ENCODE results near the gene PTH1R. TPM values are rescaled to one million over a fixed set of nuclear protein-coding genes. Genes with fewer than 3 reads are reported as not detected.

PTH1R gene
- total RNA-seq, 1 experiment from 2014 or later = 0.32 TPM

DNA sequence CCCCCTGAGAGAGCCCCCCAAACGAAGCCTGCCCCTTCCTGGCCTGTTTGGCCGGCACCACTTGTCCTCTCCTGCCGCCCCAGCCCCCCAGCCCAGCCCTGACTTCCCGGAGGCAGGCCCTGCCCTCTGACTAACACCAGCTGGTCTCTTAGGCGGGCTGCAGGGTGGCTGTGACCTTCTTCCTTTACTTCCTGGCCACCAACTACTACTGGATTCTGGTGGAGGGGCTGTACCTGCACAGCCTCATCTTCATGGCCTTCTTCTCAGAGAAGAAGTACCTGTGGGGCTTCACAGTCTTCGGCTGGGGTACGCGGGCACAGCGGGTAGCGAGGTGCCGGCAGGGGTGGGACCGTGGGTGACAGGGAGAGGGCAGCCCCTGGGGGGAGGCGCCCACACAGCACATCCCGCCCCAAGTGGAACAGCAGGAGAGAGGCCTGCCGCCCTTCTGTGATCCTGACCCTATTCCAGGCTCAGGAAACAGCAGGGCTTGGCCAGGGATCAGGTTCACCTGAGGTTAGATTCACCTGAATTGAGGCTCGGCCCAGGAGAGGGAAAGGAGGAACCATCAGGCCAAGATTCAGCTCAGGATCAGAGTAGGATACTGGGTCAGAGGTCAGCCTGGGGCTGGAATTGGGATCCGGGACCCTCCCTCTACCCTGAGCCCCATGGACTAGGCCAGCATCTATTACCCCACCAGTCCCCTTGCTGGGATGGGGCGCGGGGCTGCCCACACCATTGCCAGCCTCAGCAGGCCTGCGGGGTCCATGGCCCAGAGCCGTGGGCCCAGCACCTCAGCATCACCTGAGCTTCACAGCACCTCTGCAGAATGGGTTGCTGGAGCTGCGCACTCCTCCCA lies 21.9 kb downstream of the PTH1R start:
- CTCF ChIA-PET = no interaction called here
- no peaks in the 10 kb centered on the region for H3K79me2 ChIP-seq (ENCODE audit: insufficient read depth, low read length)
- H3K4me2 ChIP-seq (ENCODE audit: low read length) = no peak overlapping the region

More for the DNA sequence above, 21.9 kb downstream of the PTH1R start:
- intact Hi-C loops (cut with micrococcal nuclease) = loop anchor here (5.0 kb wide), 1 partner anchor 412 kb away; no protein-coding TSS in a partner anchor
- no peaks in the 10 kb centered on the region for H3K9me3 ChIP-seq (ENCODE audit: control insufficient read depth in 1 of 2, insufficient read depth in 1 of 2, low read depth in 1 of 2, low read length in 2 of 2)
- ATAC-seq = no peak
- H3K27ac ChIP-seq (ENCODE audit: low read depth, low read length) = no peak overlapping the region
- no TSS peak for BruUV-seq (replicated peaks)
- no peak overlapping the region for H3K9ac ChIP-seq (ENCODE audit: low read length)
- H3K27me3 ChIP-seq (ENCODE audit: insufficient read depth, low read length) = no peaks in the 10 kb centered on the region
- POLR2A ChIA-PET = no interaction called here
- H2AFZ ChIP-seq (ENCODE audit: low read depth, low read length, poor library complexity, severe bottlenecking) = no peak overlapping the region
- H4K20me1 ChIP-seq (ENCODE audit: insufficient read depth) = no peaks in the 10 kb centered on the region
- H3K4me3 ChIP-seq (replicated peaks in 1 of 2; ENCODE audit: low read depth in 1 of 2, low read length in 2 of 2) = no peak overlapping the region
- no peak for DNase-seq (ENCODE audit: low read depth, low spot score)
- no peaks in the 10 kb centered on the region for H3K36me3 ChIP-seq (ENCODE audit: control insufficient read depth in 1 of 2, insufficient read depth in 2 of 2, low read length in 2 of 2)
- TF ChIP-seq ZFX (IDR thresholded peaks at IDR 0.05) (no peak), POLR2A (IDR thresholded peaks at IDR 0.05; ENCODE audit: borderline replicate concordance, extremely low read depth, insufficient read depth, insufficient read length) (no peak), EZH2phosphoT487 (IDR thresholded peaks at IDR 0.05; ENCODE audit: borderline replicate concordance) (no peak), SRF (IDR thresholded peaks at IDR 0.05; ENCODE audit: low read depth) (no peak), JUND (IDR thresholded peaks at IDR 0.05) (no peak), MAX (IDR thresholded peaks at IDR 0.05) (no peak), ELF1 (IDR thresholded peaks at IDR 0.05; ENCODE audit: borderline replicate concordance, low read depth) (no peak), EGR1 (IDR thresholded peaks at IDR 0.05; ENCODE audit: low read depth) (no peak)
- TF ChIP-seq, protein P1, sequence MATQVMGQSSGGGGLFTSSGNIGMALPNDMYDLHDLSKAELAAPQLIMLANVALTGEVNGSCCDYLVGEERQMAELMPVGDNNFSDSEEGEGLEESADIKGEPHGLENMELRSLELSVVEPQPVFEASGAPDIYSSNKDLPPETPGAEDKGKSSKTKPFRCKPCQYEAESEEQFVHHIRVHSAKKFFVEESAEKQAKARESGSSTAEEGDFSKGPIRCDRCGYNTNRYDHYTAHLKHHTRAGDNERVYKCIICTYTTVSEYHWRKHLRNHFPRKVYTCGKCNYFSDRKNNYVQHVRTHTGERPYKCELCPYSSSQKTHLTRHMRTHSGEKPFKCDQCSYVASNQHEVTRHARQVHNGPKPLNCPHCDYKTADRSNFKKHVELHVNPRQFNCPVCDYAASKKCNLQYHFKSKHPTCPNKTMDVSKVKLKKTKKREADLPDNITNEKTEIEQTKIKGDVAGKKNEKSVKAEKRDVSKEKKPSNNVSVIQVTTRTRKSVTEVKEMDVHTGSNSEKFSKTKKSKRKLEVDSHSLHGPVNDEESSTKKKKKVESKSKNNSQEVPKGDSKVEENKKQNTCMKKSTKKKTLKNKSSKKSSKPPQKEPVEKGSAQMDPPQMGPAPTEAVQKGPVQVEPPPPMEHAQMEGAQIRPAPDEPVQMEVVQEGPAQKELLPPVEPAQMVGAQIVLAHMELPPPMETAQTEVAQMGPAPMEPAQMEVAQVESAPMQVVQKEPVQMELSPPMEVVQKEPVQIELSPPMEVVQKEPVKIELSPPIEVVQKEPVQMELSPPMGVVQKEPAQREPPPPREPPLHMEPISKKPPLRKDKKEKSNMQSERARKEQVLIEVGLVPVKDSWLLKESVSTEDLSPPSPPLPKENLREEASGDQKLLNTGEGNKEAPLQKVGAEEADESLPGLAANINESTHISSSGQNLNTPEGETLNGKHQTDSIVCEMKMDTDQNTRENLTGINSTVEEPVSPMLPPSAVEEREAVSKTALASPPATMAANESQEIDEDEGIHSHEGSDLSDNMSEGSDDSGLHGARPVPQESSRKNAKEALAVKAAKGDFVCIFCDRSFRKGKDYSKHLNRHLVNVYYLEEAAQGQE (IDR thresholded peaks at IDR 0.05; ENCODE audit: low read depth) = no peak
- RAD21 ChIA-PET (ENCODE audit: low non-redundant PET in 1 of 2, low total read pairs in 2 of 2, uncharacterized antibody in 2 of 2, unreplicated experiment in 2 of 2) = no interaction called here
- H3K9me2 ChIP-seq (ENCODE audit: insufficient read depth) = no peaks in the 10 kb centered on the region
- peaks cover 0 to 11% of the 10 kb centered on the region in 2 experiments; a peak in 2 of 4 replicates for H3K4me1 ChIP-seq (ENCODE audit: control insufficient read depth in 1 of 2, insufficient read depth in 2 of 2, low read length in 2 of 2)

Measured in HCT116 (cell line).